Caco-2 (cell line): ENCODE measurements around the gene TMPRSS3. TPM values are rescaled to one million over a fixed set of nuclear protein-coding genes. Genes with fewer than 3 reads are reported as not detected.

ENCODE experiments used
- BruUV-seq: library from RNA; stranded (reverse); fragments of 400-500 nt; replicated peaks from 2 replicates; lab custom pipeline; 2021; lab: Mats Ljungman, UMichigan
- CTCF ChIA-PET: fragments of 300-600 bp; sonication (Branson Sonifier 250); formaldehyde crosslinking; loops from one replicate; lab custom pipeline; 2022; ENCODE audit warnings: antibody characterized with exemption; lab: Charles Lee
- POLR2A ChIA-PET: fragments of 300-600 bp; sonication (Branson Sonifier 250); formaldehyde crosslinking; loops from one replicate; lab custom pipeline; 2022; ENCODE audit warnings: antibody characterized with exemption; lab: Charles Lee
- DNase-seq, 2 experiments: peaks; one replicate each; pipeline versions ENCODE4 v3.0.0 to v3.0.0-alpha.2; 2020 to 2022
- H3K27me3 ChIP-seq: replicated peaks from 2 replicates; pipeline ENCODE4 v1.6.0; 2011; ENCODE audit warnings: low read length; ENCODE audit not compliant: control insufficient read depth, insufficient read depth
- H3K36me3 ChIP-seq: 2 replicates; pipeline ENCODE4 v1.5.1; 2011; ENCODE audit warnings: low read length; ENCODE audit not compliant: control insufficient read depth, insufficient read depth
- H3K4me1 ChIP-seq: fragments of 250-450 bp; sonication (Bioruptor Pico); 2 replicates; pipeline ENCODE4 v1.5.1; 2020; ENCODE audit warnings: mild to moderate bottlenecking
- H3K4me3 ChIP-seq: 2 replicates; pipeline ENCODE4 v1.5.1; 2011; ENCODE audit warnings: low read depth, mild to moderate bottlenecking, control low read depth, low read length
- H3K9me3 ChIP-seq: fragments of 250-450 bp; sonication (Bioruptor Pico); 2 replicates; pipeline ENCODE4 v1.5.1; 2020; ENCODE audit warnings: mild to moderate bottlenecking, moderate library complexity
- H3K27ac Mint-ChIP-seq: one replicate; pipeline ENCODE4 v1.8.0; 2022; ENCODE audit warnings: mixed read lengths; ENCODE audit not compliant: unreplicated experiment
- H3K27me3 Mint-ChIP-seq: one replicate; pipeline ENCODE4 v1.8.0; 2022; ENCODE audit warnings: mixed read lengths; ENCODE audit not compliant: insufficient read depth, unreplicated experiment
- H3K36me3 Mint-ChIP-seq: one replicate; pipeline ENCODE4 v1.8.0; 2022; ENCODE audit warnings: mild to moderate bottlenecking, mixed read lengths; ENCODE audit not compliant: insufficient read depth, unreplicated experiment
- H3K4me1 Mint-ChIP-seq: one replicate; pipeline ENCODE4 v1.8.0; 2022; ENCODE audit warnings: low read depth, mixed read lengths; ENCODE audit not compliant: unreplicated experiment
- H3K4me3 Mint-ChIP-seq: one replicate; pipeline ENCODE4 v1.8.0; 2022; ENCODE audit warnings: mild to moderate bottlenecking, moderate library complexity, mixed read lengths; ENCODE audit not compliant: unreplicated experiment
- H3K9me3 Mint-ChIP-seq: one replicate; pipeline ENCODE4 v1.8.0; 2022; ENCODE audit warnings: mixed read lengths; ENCODE audit not compliant: unreplicated experiment
- intact Hi-C: fragments of 100-400 bp; cut with micrococcal nuclease; formaldehyde crosslinking; loops from one replicate; pipeline ENCODE4 v1.10.0; 2022; ENCODE audit not compliant: unreplicated experiment
- total RNA-seq: library from RNA; stranded (reverse); gene quantifications from 2 replicates; pipeline ENCODE4 v1.2.3, GENCODE V29; 2022
- TF ChIP-seq, protein P1 (sequence below), 2 experiments: fragments of 200-600 bp in 1 of 2; IDR thresholded peaks; 1 replicate in 1 of 2; 2 replicates in 1 of 2; pipeline versions ENCODE4 v1.5.1 to v1.8.0; 2011 to 2022; ENCODE audit warnings: antibody characterized with exemption in 1 of 2, control low read depth in 1 of 2, inconsistent platforms in 1 of 2, low read depth in 1 of 2, low read length in 1 of 2, mild to moderate bottlenecking in 1 of 2, moderate library complexity in 1 of 2; ENCODE audit not compliant: insufficient read depth in 1 of 2, severe bottlenecking in 1 of 2, unreplicated experiment in 1 of 2

Gene TMPRSS3
- total RNA-seq, 1 experiment from 2014 or later = not detected

DNA sequence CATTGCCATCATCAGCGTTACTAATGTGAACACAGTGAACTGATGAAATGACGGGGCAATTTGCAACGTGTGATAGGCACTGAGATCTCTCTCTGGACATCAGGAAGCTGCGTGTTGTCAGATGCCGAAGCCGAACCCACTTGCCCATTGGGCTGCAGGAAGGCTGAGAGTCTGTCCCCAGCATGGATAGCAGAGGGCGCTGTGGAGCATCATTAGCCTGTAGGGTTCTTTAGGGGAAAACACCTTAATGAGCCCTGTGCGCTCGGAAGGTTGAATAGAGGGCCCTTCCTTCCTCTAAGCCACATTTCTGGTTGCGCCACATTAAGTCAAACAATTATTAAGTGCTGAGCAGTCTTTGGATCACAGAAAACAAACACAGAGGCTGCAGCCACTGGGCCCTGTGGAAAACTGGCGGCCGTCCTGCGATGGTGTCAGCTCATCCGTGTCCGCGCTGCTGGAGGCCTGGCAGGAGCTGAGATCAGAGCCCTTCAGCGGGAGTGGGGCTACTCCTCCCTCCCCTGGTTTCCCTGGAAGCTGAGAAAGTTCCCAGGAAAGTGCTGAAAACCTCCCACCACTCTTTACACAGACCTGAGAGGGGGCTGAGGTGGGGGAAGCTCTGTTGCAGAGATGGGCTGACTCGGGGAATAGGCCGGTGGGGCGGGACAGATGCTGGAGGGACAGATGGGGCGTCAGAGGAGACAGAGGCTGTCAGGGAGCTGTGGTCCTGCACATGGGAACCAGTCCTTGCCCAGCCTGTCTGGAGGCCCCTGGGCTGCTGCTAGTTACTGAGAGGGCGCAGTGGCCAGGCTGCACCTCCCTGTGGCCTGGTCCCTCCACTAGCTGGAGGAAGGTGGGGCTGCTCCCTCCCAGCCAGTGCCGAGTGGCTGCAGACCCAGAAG lies 57.8 kb downstream of the TMPRSS3 start:
- TF ChIP-seq, protein P1, sequence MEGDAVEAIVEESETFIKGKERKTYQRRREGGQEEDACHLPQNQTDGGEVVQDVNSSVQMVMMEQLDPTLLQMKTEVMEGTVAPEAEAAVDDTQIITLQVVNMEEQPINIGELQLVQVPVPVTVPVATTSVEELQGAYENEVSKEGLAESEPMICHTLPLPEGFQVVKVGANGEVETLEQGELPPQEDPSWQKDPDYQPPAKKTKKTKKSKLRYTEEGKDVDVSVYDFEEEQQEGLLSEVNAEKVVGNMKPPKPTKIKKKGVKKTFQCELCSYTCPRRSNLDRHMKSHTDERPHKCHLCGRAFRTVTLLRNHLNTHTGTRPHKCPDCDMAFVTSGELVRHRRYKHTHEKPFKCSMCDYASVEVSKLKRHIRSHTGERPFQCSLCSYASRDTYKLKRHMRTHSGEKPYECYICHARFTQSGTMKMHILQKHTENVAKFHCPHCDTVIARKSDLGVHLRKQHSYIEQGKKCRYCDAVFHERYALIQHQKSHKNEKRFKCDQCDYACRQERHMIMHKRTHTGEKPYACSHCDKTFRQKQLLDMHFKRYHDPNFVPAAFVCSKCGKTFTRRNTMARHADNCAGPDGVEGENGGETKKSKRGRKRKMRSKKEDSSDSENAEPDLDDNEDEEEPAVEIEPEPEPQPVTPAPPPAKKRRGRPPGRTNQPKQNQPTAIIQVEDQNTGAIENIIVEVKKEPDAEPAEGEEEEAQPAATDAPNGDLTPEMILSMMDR (IDR thresholded peaks at IDR 0.05; ENCODE audit: insufficient read depth in 1 of 2, low read depth in 1 of 2, low read length in 1 of 2, severe bottlenecking in 1 of 2, unreplicated experiment in 1 of 2) = peak; percentile 62 to 73
- CTCF ChIA-PET = interaction anchor here (0.9 to 1.9 kb wide), 5 partner anchors 23 to 112 kb away, joined by 3 to 7 read pairs (median 6); partner anchors contain the start of gene TFF3
- Mint-ChIP-seq H3K9me3 (peaks cover 11% of the 10 kb centered on the region), H3K4me1 (peaks cover 17% of the 10 kb centered on the region), H3K4me3 (no peak overlapping the region), H3K27me3 (no peaks in the 10 kb centered on the region), H3K27ac (peak overlapping the region; percentile 81), H3K36me3 (no peaks in the 10 kb centered on the region)
- H3K36me3 ChIP-seq = no peaks in the 10 kb centered on the region
- intact Hi-C loops = loop anchor here (1.0 kb wide), 1 partner anchor 43 kb away; no protein-coding TSS in a partner anchor
- H3K27me3 ChIP-seq = no peaks in the 10 kb centered on the region
- H3K4me1 ChIP-seq = peaks cover 5% of the 10 kb centered on the region; the same call in 1 of the 2 replicates
- H3K9me3 ChIP-seq = no peaks in the 10 kb centered on the region
- BruUV-seq = no TSS peak
- peak; percentile 81 for DNase-seq
- POLR2A ChIA-PET = no interaction called here
- H3K4me3 ChIP-seq = no peak overlapping the region

DNA sequence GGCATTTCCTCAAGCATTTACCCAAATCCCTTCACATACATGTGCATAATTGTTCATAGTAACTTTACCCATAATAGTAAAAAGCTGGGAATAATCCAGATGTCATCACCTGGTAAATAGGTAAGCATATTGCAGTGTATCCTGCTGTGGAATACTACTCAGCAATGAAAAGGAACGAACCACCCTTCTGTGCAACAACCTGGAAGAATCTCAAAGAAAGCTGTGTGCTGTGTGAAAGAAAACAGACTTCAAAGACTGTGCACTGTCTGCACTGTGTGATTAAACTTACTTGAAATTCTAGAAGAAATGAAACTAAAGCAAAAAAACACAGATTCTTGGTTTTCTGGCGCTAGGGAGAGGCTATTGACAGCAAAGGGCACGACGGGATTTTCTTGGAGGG lies 58.6 kb downstream of the TMPRSS3 start:
- Mint-ChIP-seq H3K4me1 (peaks cover 24% of the 10 kb centered on the region), H3K36me3 (no peaks in the 10 kb centered on the region), H3K9me3 (peaks cover 13% of the 10 kb centered on the region), H3K27ac (peak overlapping the region; percentile 81), H3K4me3 (no peak overlapping the region), H3K27me3 (no peaks in the 10 kb centered on the region)
- no peak overlapping the region for H3K4me3 ChIP-seq
- no peak for DNase-seq
- CTCF ChIA-PET = interaction anchor here (1.5 to 1.9 kb wide), 2 partner anchors 23 to 25 kb away, joined by 4 to 6 read pairs; partner anchors contain the start of gene TFF3
- intact Hi-C loops = no loop called here
- H3K9me3 ChIP-seq = peaks cover 5% of the 10 kb centered on the region; the same call in 1 of the 2 replicates
- TF ChIP-seq, protein P1 (IDR thresholded peaks at IDR 0.05; ENCODE audit: insufficient read depth in 1 of 2, low read depth in 1 of 2, low read length in 1 of 2, severe bottlenecking in 1 of 2, unreplicated experiment in 1 of 2) = no peak
- H3K36me3 ChIP-seq = no peaks in the 10 kb centered on the region
- no TSS peak for BruUV-seq
- POLR2A ChIA-PET = no interaction called here
- H3K4me1 ChIP-seq = peaks cover 11% of the 10 kb centered on the region
- H3K27me3 ChIP-seq = no peaks in the 10 kb centered on the region

DNA sequence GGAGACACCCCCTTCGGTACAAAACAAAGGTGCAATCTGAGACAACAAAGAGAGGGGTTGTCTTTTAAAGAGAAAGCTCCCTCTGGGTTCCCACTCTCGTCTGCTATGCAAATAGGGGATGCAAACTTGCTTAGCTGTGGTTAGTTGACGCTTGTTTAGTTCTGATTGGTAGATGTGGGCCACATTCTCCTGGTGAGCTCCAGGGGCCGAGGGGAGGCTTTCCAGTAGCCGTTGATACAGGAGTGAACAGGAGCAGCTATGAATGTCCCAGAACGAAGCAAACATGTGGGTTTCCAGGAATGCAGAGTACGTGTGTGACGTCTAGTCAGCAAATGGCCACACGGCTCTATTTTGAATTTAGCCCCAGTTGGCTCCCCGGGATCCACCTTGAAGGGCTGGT lies 59.8 kb downstream of the TMPRSS3 start:
- Mint-ChIP-seq H3K36me3 (no peaks in the 10 kb centered on the region), H3K27ac (no peak overlapping the region), H3K27me3 (no peaks in the 10 kb centered on the region), H3K4me1 (peaks cover 35% of the 10 kb centered on the region), H3K4me3 (no peak overlapping the region), H3K9me3 (peaks cover 25% of the 10 kb centered on the region)
- TF ChIP-seq, protein P1 (IDR thresholded peaks at IDR 0.05; ENCODE audit: insufficient read depth in 1 of 2, low read depth in 1 of 2, low read length in 1 of 2, severe bottlenecking in 1 of 2, unreplicated experiment in 1 of 2) = no peak
- H3K9me3 ChIP-seq = peaks cover 15% of the 10 kb centered on the region
- intact Hi-C loops = no loop called here
- H3K4me1 ChIP-seq = peaks cover 22% of the 10 kb centered on the region
- BruUV-seq = no TSS peak
- no peak overlapping the region for H3K4me3 ChIP-seq
- POLR2A ChIA-PET = no interaction called here
- DNase-seq = no peak
- no peaks in the 10 kb centered on the region for H3K27me3 ChIP-seq
- H3K36me3 ChIP-seq = no peaks in the 10 kb centered on the region
- CTCF ChIA-PET = interaction anchor here (1.2 kb wide), 1 partner anchor 46 kb away, joined by 4 read pairs; no protein-coding TSS in a partner anchor
